Activated CD8-positive, alpha-beta memory T cell treated with anti-CD3 and anti-CD28 coated beads, Interleukin-2, amount 10 ng/mL, durations not matched to agents 7 days and 5 days (primary cell): ENCODE measurements around the gene CAPN9. TPM values are rescaled to one million over a fixed set of nuclear protein-coding genes. Genes with fewer than 3 reads are reported as not detected.

Experiments
- ATAC-seq: fragments of 150-1000 bp; cut with Tn5 transposase; one replicate; pipeline ENCODE4 v1.10.0; 2021; ENCODE audit warnings: moderate library complexity
- CTCF ChIA-PET: fragments of 350-600 bp; sonication (Branson Sonifier 250); formaldehyde crosslinking; loops from one replicate; lab custom pipeline; 2021; ENCODE audit warnings: antibody characterized with exemption; lab: Charles Lee
- DNase-seq: peaks from one replicate; pipeline ENCODE4 v3.0.0-alpha.2; 2020
- H3K27ac Mint-ChIP-seq: one replicate; pipeline ENCODE4 v1.8.0; 2021; ENCODE audit warnings: mild to moderate bottlenecking, mixed read lengths
- H3K27me3 Mint-ChIP-seq: one replicate; pipeline ENCODE4 v1.8.0; 2021; ENCODE audit warnings: mixed read lengths
- H3K36me3 Mint-ChIP-seq: one replicate; pipeline ENCODE4 v1.8.0; 2021; ENCODE audit warnings: mild to moderate bottlenecking, mixed read lengths
- H3K4me1 Mint-ChIP-seq: one replicate; pipeline ENCODE4 v1.8.0; 2021; ENCODE audit warnings: mixed read lengths
- H3K4me3 Mint-ChIP-seq: one replicate; pipeline ENCODE4 v1.8.0; 2021; ENCODE audit warnings: mild to moderate bottlenecking, moderate library complexity, mixed read lengths
- H3K9me3 Mint-ChIP-seq: one replicate; pipeline ENCODE4 v1.8.0; 2022; ENCODE audit warnings: low read depth, mixed read lengths
- total RNA-seq, 2 experiments: library from RNA; stranded (reverse); gene quantifications; one replicate each; pipeline ENCODE4 v1.2.3, GENCODE V29; 2021

The CAPN9 gene
- total RNA-seq, 2 experiments from 2014 or later = not detected

GRCh38 chr1:230706020-230706699 lies 41.0 kb upstream of the CAPN9 start:
- DNase-seq (no peak), ATAC-seq (no peak)
- peaks cover 8% of the 10 kb centered on the region for H3K27me3 Mint-ChIP-seq
- no peaks in the 10 kb centered on the region for H3K36me3 Mint-ChIP-seq
- no peaks in the 10 kb centered on the region for H3K9me3 Mint-ChIP-seq
- H3K4me1 Mint-ChIP-seq = peaks cover 13% of the 10 kb centered on the region
- CTCF ChIA-PET = no interaction called here
- H3K4me3 Mint-ChIP-seq = no peak overlapping the region
- no peak overlapping the region for H3K27ac Mint-ChIP-seq

- Mint-ChIP-seq H3K36me3 (no peaks in the 10 kb centered on the region), H3K9me3 (no peaks in the 10 kb centered on the region), H3K27ac (no peak overlapping the region), H3K4me3 (no peak overlapping the region), H3K4me1 (peaks cover 13% of the 10 kb centered on the region), H3K27me3 (peaks cover 8% of the 10 kb centered on the region)
- CTCF ChIA-PET = no interaction called here
- ATAC-seq = no peak
- no peak for DNase-seq
Observed at GRCh38 chr1:230706887-230707731, 40.1 kb upstream of the CAPN9 start.

- H3K4me1 Mint-ChIP-seq = peaks cover 13% of the 10 kb centered on the region
- CTCF ChIA-PET = no interaction called here
- no peaks in the 10 kb centered on the region for H3K36me3 Mint-ChIP-seq
- ATAC-seq (no peak), DNase-seq (no peak)
- no peak overlapping the region for H3K27ac Mint-ChIP-seq
- H3K27me3 Mint-ChIP-seq = peaks cover 8% of the 10 kb centered on the region
- H3K4me3 Mint-ChIP-seq = no peak overlapping the region
- no peaks in the 10 kb centered on the region for H3K9me3 Mint-ChIP-seq
Observed at GRCh38 chr1:230707732-230708630, 39.2 kb upstream of the CAPN9 start.

GRCh38 chr1:230708631-230709580 lies 38.3 kb upstream of the CAPN9 start:
- Mint-ChIP-seq H3K27me3 (peaks cover 10% of the 10 kb centered on the region), H3K27ac (no peak overlapping the region), H3K4me1 (peaks cover 13% of the 10 kb centered on the region), H3K4me3 (no peak overlapping the region), H3K9me3 (no peaks in the 10 kb centered on the region), H3K36me3 (no peaks in the 10 kb centered on the region)
- no peak for DNase-seq
- CTCF ChIA-PET = no interaction called here
- ATAC-seq = no peak

GRCh38 chr1:230709619-230710542 lies 37.3 kb upstream of the CAPN9 start:
- CTCF ChIA-PET = no interaction called here
- Mint-ChIP-seq H3K27me3 (peaks cover 19% of the 10 kb centered on the region), H3K36me3 (no peaks in the 10 kb centered on the region), H3K4me1 (peaks cover 13% of the 10 kb centered on the region), H3K4me3 (no peak overlapping the region), H3K27ac (no peak overlapping the region), H3K9me3 (no peaks in the 10 kb centered on the region)
- DNase-seq (no peak), ATAC-seq (no peak)

- H3K27ac Mint-ChIP-seq = no peak overlapping the region
- CTCF ChIA-PET = no interaction called here
- H3K36me3 Mint-ChIP-seq = no peaks in the 10 kb centered on the region
- peaks cover 13% of the 10 kb centered on the region for H3K4me1 Mint-ChIP-seq
- no peak overlapping the region for H3K4me3 Mint-ChIP-seq
- ATAC-seq = no peak
- no peaks in the 10 kb centered on the region for H3K9me3 Mint-ChIP-seq
- H3K27me3 Mint-ChIP-seq = peaks cover 21% of the 10 kb centered on the region
- no peak for DNase-seq
Observed at GRCh38 chr1:230710543-230710904, 36.7 kb upstream of the CAPN9 start.

GRCh38 chr1:230711245-230711644 lies 35.9 kb upstream of the CAPN9 start:
- peaks cover 13% of the 10 kb centered on the region for H3K4me1 Mint-ChIP-seq
- H3K36me3 Mint-ChIP-seq = no peaks in the 10 kb centered on the region
- H3K27me3 Mint-ChIP-seq = peaks cover 27% of the 10 kb centered on the region
- H3K27ac Mint-ChIP-seq = no peak overlapping the region
- no peak overlapping the region for H3K4me3 Mint-ChIP-seq
- no peaks in the 10 kb centered on the region for H3K9me3 Mint-ChIP-seq
- ATAC-seq (no peak), DNase-seq (no peak)
- CTCF ChIA-PET = no interaction called here

- peaks cover 27% of the 10 kb centered on the region for H3K27me3 Mint-ChIP-seq
- no peak overlapping the region for H3K4me3 Mint-ChIP-seq
- H3K27ac Mint-ChIP-seq = no peak overlapping the region
- no peaks in the 10 kb centered on the region for H3K36me3 Mint-ChIP-seq
- H3K9me3 Mint-ChIP-seq = peaks cover 3% of the 10 kb centered on the region
- peaks cover 10% of the 10 kb centered on the region for H3K4me1 Mint-ChIP-seq
- DNase-seq (no peak), ATAC-seq (no peak)
- CTCF ChIA-PET = no interaction called here
Observed at GRCh38 chr1:230712470-230712942, 34.7 kb upstream of the CAPN9 start.

GRCh38 chr1:230713138-230713537 lies 34.0 kb upstream of the CAPN9 start:
- Mint-ChIP-seq H3K36me3 (no peaks in the 10 kb centered on the region), H3K9me3 (peaks cover 3% of the 10 kb centered on the region), H3K27ac (no peak overlapping the region), H3K27me3 (peaks cover 25% of the 10 kb centered on the region), H3K4me1 (peaks cover 4% of the 10 kb centered on the region), H3K4me3 (no peak overlapping the region)
- no peak for ATAC-seq
- CTCF ChIA-PET = no interaction called here
- no peak for DNase-seq

- ATAC-seq (no peak), DNase-seq (no peak)
- CTCF ChIA-PET = no interaction called here
- peaks cover 25% of the 10 kb centered on the region for H3K27me3 Mint-ChIP-seq
- H3K27ac Mint-ChIP-seq = no peak overlapping the region
- no peaks in the 10 kb centered on the region for H3K36me3 Mint-ChIP-seq
- no peak overlapping the region for H3K4me3 Mint-ChIP-seq
- no peaks in the 10 kb centered on the region for H3K4me1 Mint-ChIP-seq
- H3K9me3 Mint-ChIP-seq = peaks cover 3% of the 10 kb centered on the region
Observed at GRCh38 chr1:230713547-230713914, 33.7 kb upstream of the CAPN9 start.

- Mint-ChIP-seq H3K9me3 (peaks cover 3% of the 10 kb centered on the region), H3K27ac (no peak within 1 kb of the TSS)
Observed at GRCh38 chr1:230713915-230714764, 33.0 kb upstream of the CAPN9 start, which contains the start of gene AGT. TSS of gene AGT (minus strand) at chr1:230714122. CDS start at chr1:230710823, 3,299 bp downstream.

More at GRCh38 chr1:230713915-230714764, 33.0 kb upstream of the CAPN9 start, which contains the start of gene AGT:
- CTCF ChIA-PET = no interaction called here
- DNase-seq = no peak
- no peaks in the 10 kb centered on the region for H3K4me1 Mint-ChIP-seq
- no peak for ATAC-seq
- no peak within 1 kb of the TSS for H3K4me3 Mint-ChIP-seq
- H3K36me3 Mint-ChIP-seq = no peaks in the 10 kb centered on the region
- H3K27me3 Mint-ChIP-seq = peaks cover 28% of the 10 kb centered on the region
